SK-N-SH (cell line): ENCODE results near the gene DYNC1H1. TPM values are rescaled to one million over a fixed set of nuclear protein-coding genes. Genes with fewer than 3 reads are reported as not detected.
"Not testable (repeated sequence)": the region's sequence is repeated elsewhere in the genome, so short reads cannot be mapped to it uniquely, and the experiment has no call there.

Source experiments
- CTCF ChIA-PET: fragments of 300-600, 350-600 bp; formaldehyde crosslinking; extraction: SDS; loops from one replicate; lab custom pipeline; 2021; lab: Yijun Ruan, JAX
- POLR2A ChIA-PET: fragments of 350-600 bp; sonication (Branson Sonifier 250); formaldehyde crosslinking; extraction: SDS; loops from one replicate; lab custom pipeline; 2020; ENCODE audit warnings: antibody characterized with exemption, inconsistent platforms; lab: Yijun Ruan, JAX
- DNase-seq: peaks from one replicate; pipeline ENCODE4 v3.0.0; 2012
- H2AFZ ChIP-seq: fragments of 200-600 bp; sonication (generic); 2 replicates; pipeline ENCODE4 v1.8.1; 2016; ENCODE audit warnings: antibody characterized with exemption, mild to moderate bottlenecking, low read depth
- H3F3A ChIP-seq: fragments of 200-600 bp; sonication (generic); replicated peaks from 2 replicates; pipeline ENCODE3; 2016; ENCODE audit warnings: antibody characterized with exemption, mild to moderate bottlenecking; ENCODE audit not compliant: insufficient read depth
- H3K27ac ChIP-seq, 2 experiments: fragments of 200-500 bp in 1 of 2; fragments of 200-600 bp in 1 of 2; sonication (Bioruptor generic) in 1 of 2; sonication (generic), shearing (Covaris generic) in 1 of 2; 2 replicates each; pipeline versions ENCODE4 v1.5.1 to v1.6.1; 2014 to 2016; ENCODE audit warnings: low read depth in 2 of 2, inconsistent platforms in 1 of 2, low read length in 1 of 2, mild to moderate bottlenecking in 1 of 2, mixed read lengths in 1 of 2
- H3K27me3 ChIP-seq: fragments of 200-600 bp; sonication (generic), shearing (Covaris generic); 2 replicates; pipeline ENCODE4 v1.6.1; 2016; ENCODE audit warnings: mixed run types; ENCODE audit not compliant: insufficient read depth
- H3K36me3 ChIP-seq, 2 experiments: fragments of 200-500 bp in 1 of 2; fragments of 200-600 bp in 1 of 2; sonication (Bioruptor generic) in 1 of 2; sonication (generic) in 1 of 2; replicated peaks in 1 of 2; 2 replicates each; pipeline versions ENCODE3 to v1.5.1; 2014 to 2016; ENCODE audit warnings: low read length in 1 of 2, mild to moderate bottlenecking in 1 of 2; ENCODE audit not compliant: insufficient read depth in 2 of 2, control insufficient read depth in 1 of 2
- H3K4me1 ChIP-seq, 2 experiments: fragments of 200-500 bp in 1 of 2; fragments of 200-600 bp in 1 of 2; sonication (Bioruptor generic) in 1 of 2; sonication (generic), shearing (Covaris generic) in 1 of 2; 2 replicates each; pipeline versions ENCODE4 v1.5.1 to v1.6.1; 2014 to 2016; ENCODE audit warnings: low read depth in 1 of 2, low read length in 1 of 2, mixed run types in 1 of 2; ENCODE audit not compliant: insufficient read depth in 2 of 2, control insufficient read depth in 1 of 2
- H3K4me2 ChIP-seq: fragments of 200-600 bp; sonication (generic), shearing (Covaris generic); 2 replicates; pipeline ENCODE4 v1.6.1; 2017; ENCODE audit warnings: mixed run types
- H3K4me3 ChIP-seq, 2 experiments: fragments of 200-500 bp in 1 of 2; fragments of 200-600 bp in 1 of 2; sonication (Bioruptor generic) in 1 of 2; sonication (generic), shearing (Covaris generic) in 1 of 2; 2 replicates each; pipeline versions ENCODE4 v1.5.1 to v1.8.1; 2014 to 2016; ENCODE audit warnings: low read depth in 2 of 2, inconsistent platforms in 1 of 2, low read length in 1 of 2, mild to moderate bottlenecking in 1 of 2, mixed read lengths in 1 of 2, moderate library complexity in 1 of 2
- H3K79me2 ChIP-seq: fragments of 200-600 bp; sonication (generic); 2 replicates; pipeline ENCODE4 v1.8.1; 2017; ENCODE audit warnings: mild to moderate bottlenecking; ENCODE audit not compliant: insufficient read depth
- H3K9ac ChIP-seq: fragments of 200-600 bp; sonication (generic); 2 replicates; pipeline ENCODE4 v1.6.1; 2017; ENCODE audit warnings: mixed run types
- H3K9me2 ChIP-seq: fragments of 200-600 bp; sonication (generic); 2 replicates; pipeline ENCODE4 v1.6.1; 2017; ENCODE audit warnings: mixed run types
- H3K9me3 ChIP-seq: fragments of 200-600 bp; sonication (generic); 2 replicates; pipeline ENCODE4 v1.6.1; 2017; ENCODE audit warnings: mixed run types, mild to moderate bottlenecking, moderate library complexity
- H4K20me1 ChIP-seq: fragments of 200-600 bp; sonication (generic); 2 replicates; pipeline ENCODE4 v1.6.1; 2017; ENCODE audit warnings: mild to moderate bottlenecking, mixed run types; ENCODE audit not compliant: insufficient read depth
- EP300 ChIP-seq, 2 experiments: IDR thresholded peaks; 2 replicates each; pipeline versions ENCODE4 v1.4.0 to v1.6.1; 2012; ENCODE audit warnings: borderline replicate concordance in 1 of 2, low read depth in 1 of 2, low read length in 1 of 2
- FOSL2 ChIP-seq: IDR thresholded peaks from 2 replicates; pipeline ENCODE4 v1.4.0; 2012; ENCODE audit warnings: low read depth, mild to moderate bottlenecking, moderate library complexity, borderline replicate concordance
- FOXM1 ChIP-seq: IDR thresholded peaks from 2 replicates; pipeline ENCODE4 v1.4.0; 2012; ENCODE audit warnings: low read depth, mild to moderate bottlenecking
- JUND ChIP-seq: IDR thresholded peaks from 2 replicates; pipeline ENCODE4 v1.4.0; 2012
- MEF2A ChIP-seq: IDR thresholded peaks from 2 replicates; pipeline ENCODE4 v1.4.0; 2012; ENCODE audit warnings: low read depth, borderline replicate concordance
- RXRA ChIP-seq: IDR thresholded peaks from 2 replicates; pipeline ENCODE4 v1.4.0; 2012; ENCODE audit warnings: low read depth, mild to moderate bottlenecking, borderline replicate concordance
- TCF12 ChIP-seq: IDR thresholded peaks from 2 replicates; pipeline ENCODE4 v1.4.0; 2012
- whole genome bisulfite sequencing: methylation state at CpG from one replicate; pipeline ENCODE4 v1.1.6; 2017; ENCODE audit warnings: low lambda C conversion rate; 5-methylcytosine and 5-hydroxymethylcytosine counted together
- polyA plus RNA-seq, 3 experiments: library from polyadenylated mRNA; depleted of rRNA; stranded (reverse); fragments of >200 nt; gene quantifications; 2 replicates each; pipeline ENCODE4 v1.2.3, GENCODE V29; 2012
- TF ChIP-seq, protein P1 (sequence below): IDR thresholded peaks from 2 replicates; pipeline ENCODE4 v1.4.0; 2012; ENCODE audit warnings: low read depth, borderline replicate concordance
- TF ChIP-seq, protein P2 (sequence below): fragments of 200-600 bp; sonication (generic); IDR thresholded peaks from 2 replicates; pipeline ENCODE4 v1.6.1; 2017; ENCODE audit warnings: antibody characterized with exemption, mild to moderate bottlenecking, moderate library complexity
- TF ChIP-seq, protein P3 (sequence below): IDR thresholded peaks from 2 replicates; pipeline ENCODE4 v1.4.0; 2012; ENCODE audit warnings: low read depth, borderline replicate concordance

The DYNC1H1 gene
- polyA plus RNA-seq, 1 of the 3 experiments (the other 2 are of a cell fraction): 140 TPM

DNA sequence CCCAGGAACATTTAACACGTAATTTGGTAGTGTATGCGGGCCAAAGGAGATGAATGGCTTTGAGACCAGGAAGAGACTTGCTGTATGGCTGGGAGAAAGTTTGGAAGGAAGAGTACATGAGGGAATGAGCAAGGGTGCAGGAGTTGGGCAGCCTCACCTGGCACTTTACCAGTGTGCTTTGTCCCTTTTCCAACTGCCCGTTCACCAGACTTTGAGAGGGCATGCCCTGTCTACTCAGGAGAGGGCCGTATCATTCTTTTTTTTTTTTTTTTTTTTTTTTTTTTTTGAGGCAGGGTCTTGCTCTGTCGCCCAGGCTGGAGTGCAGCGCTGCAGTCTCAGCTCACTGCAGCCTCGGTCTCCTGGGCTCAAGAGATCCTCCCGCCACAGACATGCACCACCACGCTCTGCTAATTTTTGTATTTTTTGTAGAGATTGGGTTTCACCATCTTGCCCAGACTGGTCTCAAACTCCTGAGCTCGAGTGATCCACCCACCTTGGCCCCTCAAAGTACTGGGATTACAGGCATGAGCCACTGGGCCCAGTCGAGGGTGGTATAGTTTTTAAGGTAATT, 6.5 kb downstream of the DYNC1H1 start:
- H3K9ac ChIP-seq: peak overlapping the region; percentile 59; the same call in 1 of the 2 replicates
- no peak for DNase-seq
- peaks cover 96% of the 10 kb centered on the region for H3K79me2 ChIP-seq
- POLR2A ChIA-PET: no interaction called here
- peaks cover 9 to 28% of the 10 kb centered on the region in 2 experiments for H3K36me3 ChIP-seq
- CTCF ChIA-PET: interaction anchor here (2.8 kb wide), 1 partner anchor 10 kb away, joined by 10 read pairs; no protein-coding TSS in a partner anchor
- H3K27me3 ChIP-seq: no peaks in the 10 kb centered on the region
- no peak overlapping the region for H3K4me3 ChIP-seq
- TF ChIP-seq RXRA: no peak
- TF ChIP-seq JUND: no peak
- TF ChIP-seq, protein P1, sequence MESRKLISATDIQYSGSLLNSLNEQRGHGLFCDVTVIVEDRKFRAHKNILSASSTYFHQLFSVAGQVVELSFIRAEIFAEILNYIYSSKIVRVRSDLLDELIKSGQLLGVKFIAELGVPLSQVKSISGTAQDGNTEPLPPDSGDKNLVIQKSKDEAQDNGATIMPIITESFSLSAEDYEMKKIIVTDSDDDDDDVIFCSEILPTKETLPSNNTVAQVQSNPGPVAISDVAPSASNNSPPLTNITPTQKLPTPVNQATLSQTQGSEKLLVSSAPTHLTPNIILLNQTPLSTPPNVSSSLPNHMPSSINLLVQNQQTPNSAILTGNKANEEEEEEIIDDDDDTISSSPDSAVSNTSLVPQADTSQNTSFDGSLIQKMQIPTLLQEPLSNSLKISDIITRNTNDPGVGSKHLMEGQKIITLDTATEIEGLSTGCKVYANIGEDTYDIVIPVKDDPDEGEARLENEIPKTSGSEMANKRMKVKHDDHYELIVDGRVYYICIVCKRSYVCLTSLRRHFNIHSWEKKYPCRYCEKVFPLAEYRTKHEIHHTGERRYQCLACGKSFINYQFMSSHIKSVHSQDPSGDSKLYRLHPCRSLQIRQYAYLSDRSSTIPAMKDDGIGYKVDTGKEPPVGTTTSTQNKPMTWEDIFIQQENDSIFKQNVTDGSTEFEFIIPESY: no peak
- TF ChIP-seq FOSL2: no peak
- TF ChIP-seq EP300 (IDR thresholded peaks at IDR 0.05; ENCODE audit: borderline replicate concordance in 1 of 2, low read depth in 1 of 2, low read length in 1 of 2): no peak
- TF ChIP-seq, protein P2, sequence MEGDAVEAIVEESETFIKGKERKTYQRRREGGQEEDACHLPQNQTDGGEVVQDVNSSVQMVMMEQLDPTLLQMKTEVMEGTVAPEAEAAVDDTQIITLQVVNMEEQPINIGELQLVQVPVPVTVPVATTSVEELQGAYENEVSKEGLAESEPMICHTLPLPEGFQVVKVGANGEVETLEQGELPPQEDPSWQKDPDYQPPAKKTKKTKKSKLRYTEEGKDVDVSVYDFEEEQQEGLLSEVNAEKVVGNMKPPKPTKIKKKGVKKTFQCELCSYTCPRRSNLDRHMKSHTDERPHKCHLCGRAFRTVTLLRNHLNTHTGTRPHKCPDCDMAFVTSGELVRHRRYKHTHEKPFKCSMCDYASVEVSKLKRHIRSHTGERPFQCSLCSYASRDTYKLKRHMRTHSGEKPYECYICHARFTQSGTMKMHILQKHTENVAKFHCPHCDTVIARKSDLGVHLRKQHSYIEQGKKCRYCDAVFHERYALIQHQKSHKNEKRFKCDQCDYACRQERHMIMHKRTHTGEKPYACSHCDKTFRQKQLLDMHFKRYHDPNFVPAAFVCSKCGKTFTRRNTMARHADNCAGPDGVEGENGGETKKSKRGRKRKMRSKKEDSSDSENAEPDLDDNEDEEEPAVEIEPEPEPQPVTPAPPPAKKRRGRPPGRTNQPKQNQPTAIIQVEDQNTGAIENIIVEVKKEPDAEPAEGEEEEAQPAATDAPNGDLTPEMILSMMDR: no peak
- TF ChIP-seq MEF2A: no peak
- TF ChIP-seq, protein P3, sequence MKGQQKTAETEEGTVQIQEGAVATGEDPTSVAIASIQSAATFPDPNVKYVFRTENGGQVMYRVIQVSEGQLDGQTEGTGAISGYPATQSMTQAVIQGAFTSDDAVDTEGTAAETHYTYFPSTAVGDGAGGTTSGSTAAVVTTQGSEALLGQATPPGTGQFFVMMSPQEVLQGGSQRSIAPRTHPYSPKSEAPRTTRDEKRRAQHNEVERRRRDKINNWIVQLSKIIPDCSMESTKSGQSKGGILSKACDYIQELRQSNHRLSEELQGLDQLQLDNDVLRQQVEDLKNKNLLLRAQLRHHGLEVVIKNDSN: no peak
- TF ChIP-seq FOXM1: no peak
- TF ChIP-seq TCF12: no peak
- peaks cover 66% of the 10 kb centered on the region for H4K20me1 ChIP-seq
- peak overlapping the region in 1 of 2 experiments; percentile 99; a peak in 2 of 4 replicates for H3K27ac ChIP-seq
- peak overlapping the region; percentile 68 for H3K4me2 ChIP-seq
- H3K9me3 ChIP-seq: no peaks in the 10 kb centered on the region
- no peak overlapping the region for H2AFZ ChIP-seq
- peaks cover 13 to 27% of the 10 kb centered on the region in 2 experiments for H3K4me1 ChIP-seq
- peaks cover 22% of the 10 kb centered on the region for H3F3A ChIP-seq
- no peaks in the 10 kb centered on the region for H3K9me2 ChIP-seq
- WGBS: 90% methylated on average over 11 of the region's 11 CpGs

DNA sequence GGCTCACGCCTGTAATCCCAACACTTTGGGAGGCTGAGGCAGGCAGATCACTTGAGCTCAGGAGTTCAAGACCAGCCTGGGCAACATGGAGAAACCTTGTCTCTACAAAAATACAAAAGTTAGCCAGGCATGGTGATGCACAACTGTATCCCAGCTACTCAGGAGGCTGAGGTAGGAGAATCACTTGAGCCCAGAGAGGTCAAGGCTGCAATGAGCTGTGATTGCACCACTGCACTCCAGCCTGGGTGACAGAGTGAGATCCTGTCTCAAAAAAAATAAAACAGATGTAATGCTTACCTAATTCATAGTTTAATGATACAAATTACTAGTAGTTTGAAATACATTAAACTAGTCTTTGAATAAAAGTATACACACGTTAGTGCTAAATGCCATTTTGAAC, 7.1 kb downstream of the DYNC1H1 start:
- DNase-seq, H3K9me2 ChIP-seq, H2AFZ ChIP-seq, POLR2A ChIA-PET, H3K4me3 ChIP-seq, H3K9me3 ChIP-seq, H3K27me3 ChIP-seq: not testable (repeated sequence)
- Histone ChIP-seq H3K4me1 (peaks cover 7 to 27% of the 10 kb centered on the region in 2 experiments), H3K36me3 (peaks cover 9 to 31% of the 10 kb centered on the region in 2 experiments), H4K20me1 (peaks cover 63% of the 10 kb centered on the region), H3K79me2 (peaks cover 96% of the 10 kb centered on the region), H3K9ac (peak overlapping the region; percentile 59; the same call in 1 of the 2 replicates), H3K4me2 (peak overlapping the region; percentile 68), H3K27ac (peak overlapping the region; percentile 56 to 99; a peak in 3 of 4 replicates), H3F3A (peaks cover 22% of the 10 kb centered on the region)
- WGBS: 95% methylated on average over 2 of the region's 2 CpGs
- CTCF ChIA-PET: interaction anchor here (1.1 to 2.8 kb wide), 2 partner anchors 11 to 343 kb away, joined by 3 to 10 read pairs; no protein-coding TSS in a partner anchor
